ENCODE results near the gene PPP1R37. TPM values are rescaled to one million over a fixed set of nuclear protein-coding genes. Genes with fewer than 3 reads are reported as not detected.

Gene PPP1R37
- total and polyA plus RNA-seq, 2 donors (not counting 1 experiment from before 2014, with no cell fraction given) = 11.3 to 36.0 TPM

- Histone ChIP-seq H3K36me3 (ENCODE audit: control insufficient read depth, insufficient read depth, low read length) (no peaks in the 10 kb centered on the region), H3K9ac (ENCODE audit: insufficient read depth, low read length) (no peak overlapping the region), H3K9me3 (ENCODE audit: control insufficient read depth, insufficient read depth, low read depth, low read length) (no peaks in the 10 kb centered on the region), H2AFZ (ENCODE audit: low read length) (no peak overlapping the region), H4K20me1 (ENCODE audit: control insufficient read depth, extremely low read depth, insufficient read depth, low read length) (no peaks in the 10 kb centered on the region), H3K4me3 (replicated peaks in 1 of 4; ENCODE audit: control extremely low read depth in 1 of 4, insufficient read depth in 1 of 4, low read depth in 3 of 4, low read length in 4 of 4) (no peak overlapping the region), H3K27ac (ENCODE audit: insufficient read depth, low read length) (no peak overlapping the region), H3K79me2 (ENCODE audit: control insufficient read depth, insufficient read depth, low read length) (no peaks in the 10 kb centered on the region), H3K4me1 (ENCODE audit: control insufficient read depth, extremely low read depth, insufficient read depth, low read length) (no peaks in the 10 kb centered on the region), H3K27me3 (ENCODE audit: control insufficient read depth, insufficient read depth, low read length) (no peaks in the 10 kb centered on the region), H3K4me2 (ENCODE audit: extremely low read depth, insufficient read depth, low read length) (no peak overlapping the region)
- TF ChIP-seq EZH2 (IDR thresholded peaks at IDR 0.05; ENCODE audit: low read length, missing control alignments) (no peak), CTCF (conservative IDR thresholded peaks at IDR 0.05 in 1 of 2, IDR thresholded peaks at IDR 0.05 in 1 of 2; ENCODE audit: low read depth in 1 of 2, low read length in 2 of 2) (no peak)
- DNase-seq (ENCODE audit: low read depth in 2 of 2) = no peak
Observed at GRCh38 chr19:45168767-45169351, 75.9 kb downstream of the PPP1R37 start.

DNA sequence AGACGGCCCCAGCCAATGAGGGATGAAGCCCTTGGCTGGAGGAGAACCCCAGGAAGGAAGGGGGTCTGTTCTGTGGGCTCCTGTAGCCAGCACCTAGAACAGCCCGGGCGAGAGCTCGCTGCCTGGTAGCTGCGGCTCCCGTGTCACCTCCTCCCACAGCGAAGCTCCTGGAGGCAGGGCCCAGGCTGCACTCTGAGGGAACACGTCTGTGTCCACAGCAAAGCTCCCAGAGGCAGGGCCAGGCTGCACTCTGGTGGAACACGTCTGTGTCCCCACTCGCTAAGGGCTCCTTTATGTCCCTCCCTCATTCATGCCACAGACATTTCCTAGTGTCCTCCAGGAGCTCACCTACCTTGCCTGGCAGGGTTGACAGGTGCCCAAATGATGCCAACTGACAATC, 76.6 kb downstream of the PPP1R37 start:
- no peak overlapping the region for H3K27ac ChIP-seq (ENCODE audit: insufficient read depth, low read length)
- no peaks in the 10 kb centered on the region for H3K36me3 ChIP-seq (ENCODE audit: control insufficient read depth, insufficient read depth, low read length)
- no peak for DNase-seq (ENCODE audit: low read depth in 2 of 2)
- no peak overlapping the region for H3K4me2 ChIP-seq (ENCODE audit: extremely low read depth, insufficient read depth, low read length)
- H3K4me3 ChIP-seq (replicated peaks in 1 of 4; ENCODE audit: control extremely low read depth in 1 of 4, insufficient read depth in 1 of 4, low read depth in 3 of 4, low read length in 4 of 4) = no peak overlapping the region
- no peak overlapping the region for H3K9ac ChIP-seq (ENCODE audit: insufficient read depth, low read length)
- no peaks in the 10 kb centered on the region for H3K27me3 ChIP-seq (ENCODE audit: control insufficient read depth, insufficient read depth, low read length)
- H3K79me2 ChIP-seq (ENCODE audit: control insufficient read depth, insufficient read depth, low read length) = no peaks in the 10 kb centered on the region
- no peaks in the 10 kb centered on the region for H3K9me3 ChIP-seq (ENCODE audit: control insufficient read depth, insufficient read depth, low read depth, low read length)
- H4K20me1 ChIP-seq (ENCODE audit: control insufficient read depth, extremely low read depth, insufficient read depth, low read length) = no peaks in the 10 kb centered on the region
- H2AFZ ChIP-seq (ENCODE audit: low read length) = no peak overlapping the region
- TF ChIP-seq CTCF (conservative IDR thresholded peaks at IDR 0.05 in 1 of 2, IDR thresholded peaks at IDR 0.05 in 1 of 2; ENCODE audit: low read depth in 1 of 2, low read length in 2 of 2) = no peak
- no peak for TF ChIP-seq EZH2 (IDR thresholded peaks at IDR 0.05; ENCODE audit: low read length, missing control alignments)
- no peaks in the 10 kb centered on the region for H3K4me1 ChIP-seq (ENCODE audit: control insufficient read depth, extremely low read depth, insufficient read depth, low read length)

GRCh38 chr19:45170146-45171106, 77.4 kb downstream of the PPP1R37 start:
- Histone ChIP-seq H3K36me3 (ENCODE audit: control insufficient read depth, insufficient read depth, low read length) (no peaks in the 10 kb centered on the region), H3K27ac (ENCODE audit: insufficient read depth, low read length) (no peak overlapping the region), H3K4me1 (ENCODE audit: control insufficient read depth, extremely low read depth, insufficient read depth, low read length) (no peaks in the 10 kb centered on the region), H3K27me3 (ENCODE audit: control insufficient read depth, insufficient read depth, low read length) (no peaks in the 10 kb centered on the region), H3K4me2 (ENCODE audit: extremely low read depth, insufficient read depth, low read length) (no peak overlapping the region), H3K9me3 (ENCODE audit: control insufficient read depth, insufficient read depth, low read depth, low read length) (no peaks in the 10 kb centered on the region), H4K20me1 (ENCODE audit: control insufficient read depth, extremely low read depth, insufficient read depth, low read length) (no peaks in the 10 kb centered on the region), H2AFZ (ENCODE audit: low read length) (no peak overlapping the region), H3K79me2 (ENCODE audit: control insufficient read depth, insufficient read depth, low read length) (no peaks in the 10 kb centered on the region), H3K4me3 (replicated peaks in 1 of 4; ENCODE audit: control extremely low read depth in 1 of 4, insufficient read depth in 1 of 4, low read depth in 3 of 4, low read length in 4 of 4) (no peak overlapping the region), H3K9ac (ENCODE audit: insufficient read depth, low read length) (no peak overlapping the region)
- TF ChIP-seq CTCF (conservative IDR thresholded peaks at IDR 0.05 in 1 of 2, IDR thresholded peaks at IDR 0.05 in 1 of 2; ENCODE audit: low read depth in 1 of 2, low read length in 2 of 2) = no peak
- no peak for TF ChIP-seq EZH2 (IDR thresholded peaks at IDR 0.05; ENCODE audit: low read length, missing control alignments)
- no peak for DNase-seq (ENCODE audit: low read depth in 2 of 2)

All from fibroblast of lung (primary cell).